Endothelial cell of umbilical vein (primary cell): ENCODE measurements around the gene ZNF195. TPM values are rescaled to one million over a fixed set of nuclear protein-coding genes. Genes with fewer than 3 reads are reported as not detected.

Source experiments
- BruUV-seq: library from RNA; stranded (reverse); fragments of 400-500 nt; replicated peaks from 2 replicates; lab custom pipeline; 2021; lab: Mats Ljungman, UMichigan
- CTCF ChIA-PET: fragments of 300-600, 350-600 bp; sonication (Branson Sonifier 250); formaldehyde crosslinking; loops from one replicate; lab custom pipeline; 2021; ENCODE audit warnings: antibody characterized with exemption, inconsistent platforms; lab: Charles Lee
- POLR2A ChIA-PET: fragments of 300-600, 350-600 bp; sonication (Branson Sonifier 250); formaldehyde crosslinking; loops from one replicate; lab custom pipeline; 2021; ENCODE audit warnings: antibody characterized with exemption, inconsistent platforms; lab: Charles Lee
- DNase-seq: peaks from one replicate; pipeline ENCODE4 v3.0.0-alpha.2; 2011; ENCODE audit warnings: low read depth, low spot score
- FAIRE-seq: peaks from 2 replicates; lab custom pipeline; 2011; peaks lifted over from hg19 to GRCh38; lab: Jason Lieb, UNC
- H2AFZ ChIP-seq: 2 replicates; pipeline ENCODE4 v1.6.0; 2012; ENCODE audit warnings: low read depth, low read length, control low read depth, inconsistent platforms
- H3K27ac ChIP-seq: 2 replicates; pipeline ENCODE4 v1.5.1; 2011; ENCODE audit warnings: low read depth, mild to moderate bottlenecking, control low read depth, low read length, moderate library complexity; ENCODE audit not compliant: insufficient read depth
- H3K27me3 ChIP-seq, 2 experiments: 2 replicates each; pipeline versions ENCODE4 v1.6.0 to v1.6.1; 2011; ENCODE audit warnings: low read length in 2 of 2, mixed read lengths in 1 of 2; ENCODE audit not compliant: control insufficient read depth in 2 of 2, insufficient read depth in 2 of 2
- H3K36me3 ChIP-seq, 2 experiments: 2 replicates in 1 of 2; 3 replicates in 1 of 2; pipeline ENCODE4 v1.5.1; 2011; ENCODE audit warnings: low read length in 2 of 2, mild to moderate bottlenecking in 1 of 2, moderate library complexity in 1 of 2; ENCODE audit not compliant: control insufficient read depth in 2 of 2, insufficient read depth in 2 of 2; ENCODE audit errors: extremely low read depth in 1 of 2
- H3K4me1 ChIP-seq: 3 replicates; pipeline ENCODE4 v1.5.1; 2011; ENCODE audit warnings: mild to moderate bottlenecking, low read length; ENCODE audit not compliant: control insufficient read depth, insufficient read depth; ENCODE audit errors: extremely low read depth
- H3K4me2 ChIP-seq: 2 replicates; pipeline ENCODE4 v1.6.1; 2011; ENCODE audit warnings: low read length, control low read depth, mixed read lengths; ENCODE audit not compliant: insufficient read depth
- H3K4me3 ChIP-seq, 3 experiments: fragments of 200-600 bp in 1 of 3; sonication (generic), shearing (Covaris generic) in 1 of 3; replicated peaks in 1 of 3; 2 replicates each; pipeline ENCODE4 v1.5.1; 2011 to 2016; ENCODE audit warnings: control low read depth in 3 of 3, low read length in 3 of 3, mild to moderate bottlenecking in 2 of 3, inconsistent platforms in 1 of 3, low read depth in 1 of 3, moderate library complexity in 1 of 3; ENCODE audit not compliant: insufficient read depth in 1 of 3
- H3K79me2 ChIP-seq: 2 replicates; pipeline ENCODE4 v1.6.0; 2012; ENCODE audit warnings: low read length, inconsistent platforms; ENCODE audit not compliant: control insufficient read depth, insufficient read depth
- H3K9ac ChIP-seq: replicated peaks from 2 replicates; pipeline ENCODE3; 2011; ENCODE audit warnings: low read length, control low read depth; ENCODE audit not compliant: insufficient read depth; ENCODE audit errors: extremely low read depth
- H3K9me1 ChIP-seq: replicated peaks from 3 replicates; pipeline ENCODE4 v1.6.0; 2011; ENCODE audit warnings: mild to moderate bottlenecking, low read length; ENCODE audit not compliant: control insufficient read depth, insufficient read depth; ENCODE audit errors: extremely low read depth
- H3K9me3 ChIP-seq: replicated peaks from 2 replicates; pipeline ENCODE4 v1.5.1; 2012; ENCODE audit warnings: low read length, inconsistent platforms; ENCODE audit not compliant: control insufficient read depth, insufficient read depth
- H4K20me1 ChIP-seq: replicated peaks from 2 replicates; pipeline ENCODE3; 2011; ENCODE audit warnings: mild to moderate bottlenecking, low read length; ENCODE audit not compliant: control insufficient read depth, insufficient read depth; ENCODE audit errors: extremely low read depth
- EZH2 ChIP-seq: IDR thresholded peaks from 2 replicates; pipeline ENCODE4 v1.6.1; 2012; ENCODE audit warnings: borderline replicate concordance, low read depth, mild to moderate bottlenecking, moderate library complexity, low read length, inconsistent platforms; ENCODE audit not compliant: severe bottlenecking
- FOS ChIP-seq: IDR thresholded peaks from 2 replicates; pipeline ENCODE4 v1.6.1; 2011; ENCODE audit warnings: mild to moderate bottlenecking, low read length, moderate library complexity, borderline replicate concordance; ENCODE audit not compliant: insufficient read depth
- GATA2 ChIP-seq: IDR thresholded peaks from 2 replicates; pipeline ENCODE4 v1.7.0; 2011; ENCODE audit warnings: low read depth, mild to moderate bottlenecking, moderate library complexity, mixed read lengths, low read length; ENCODE audit not compliant: insufficient read length, insufficient read depth
- JUN ChIP-seq: IDR thresholded peaks from 2 replicates; pipeline ENCODE4 v1.6.1; 2011; ENCODE audit warnings: borderline replicate concordance, low read depth; ENCODE audit not compliant: insufficient read length, insufficient read depth
- MYC ChIP-seq: IDR thresholded peaks from one replicate; pipeline ENCODE4 v1.6.1; 2011; ENCODE audit warnings: mild to moderate bottlenecking, low read depth, low read length
- POLR2A ChIP-seq: IDR thresholded peaks from 2 replicates; pipeline ENCODE4 v1.6.1; 2012; ENCODE audit warnings: low read depth, mild to moderate bottlenecking, control low read depth, low read length
- POLR2AphosphoS5 ChIP-seq: IDR thresholded peaks from 2 replicates; pipeline ENCODE4 v1.6.1; 2012; ENCODE audit warnings: low read depth, mild to moderate bottlenecking, control low read depth, low read length, moderate library complexity; ENCODE audit not compliant: insufficient read depth
- dilution Hi-C: fragments of 300-500 bp; cut with MboI; formaldehyde crosslinking; loops from one replicate; pipeline ENCODE4 v1.15.0; 2019; ENCODE audit warnings: low sequenced_read_pairs; ENCODE audit not compliant: extremely low pct_ligation_motif_present
- intact Hi-C: fragments of 100-400 bp; cut with micrococcal nuclease; formaldehyde crosslinking; loops from one replicate; pipeline ENCODE4 v1.10.0; 2022
- polyA plus RNA-seq, 4 experiments: library from polyadenylated mRNA; depleted of rRNA in 3 of 4; stranded (reverse) in 3 of 4; unstranded in 1 of 4; fragments of >200 nt; gene quantifications; 2 replicates each; pipeline versions ENCODE4 v1.2.1 to v1.2.3, GENCODE V29; 2011 to 2012; ENCODE audit warnings: missing spikeins in 1 of 4
- total RNA-seq: library from RNA; stranded (reverse); gene quantifications from 2 replicates; pipeline ENCODE4 v1.2.3, GENCODE V29; 2021
- TF ChIP-seq, protein P1 (sequence below): IDR thresholded peaks from 2 replicates; pipeline ENCODE4 v1.6.1; 2011; ENCODE audit not compliant: insufficient read depth, insufficient read length
- TF ChIP-seq, protein P2 (sequence below), 2 donors: IDR thresholded peaks; 1 replicate in 1 of 2; 2 replicates in 1 of 2; pipeline ENCODE4 v1.5.1; 2011; ENCODE audit warnings: low read length in 2 of 2, mild to moderate bottlenecking in 2 of 2, moderate library complexity in 2 of 2, control low read depth in 1 of 2, inconsistent platforms in 1 of 2, low read depth in 1 of 2; ENCODE audit not compliant: insufficient read depth in 1 of 2; ENCODE audit errors: extremely low read depth in 1 of 2

Gene ZNF195
- total and polyA plus RNA-seq, 2 donors (not counting 3 experiments of a cell fraction or from before 2014, with no cell fraction given) = 12.8 to 32.5 TPM

- FAIRE-seq (no peak), DNase-seq (no peak)
- no peaks in the 10 kb centered on the region for H3K9me1 ChIP-seq
- no peak overlapping the region for H3K9ac ChIP-seq
- ChIA-PET POLR2A (no interaction called here), CTCF (no interaction called here)
- dilution Hi-C loops = no loop called here
- no TSS peak for BruUV-seq
- peaks cover 5% of the 10 kb centered on the region for H3K9me3 ChIP-seq
- intact Hi-C loops = no loop called here
- H2AFZ ChIP-seq = no peak overlapping the region
- TF ChIP-seq JUN (no peak), FOS (no peak), GATA2 (no peak), MYC (no peak), POLR2A (no peak), EZH2 (no peak), POLR2AphosphoS5 (no peak)
- TF ChIP-seq, protein P1, sequence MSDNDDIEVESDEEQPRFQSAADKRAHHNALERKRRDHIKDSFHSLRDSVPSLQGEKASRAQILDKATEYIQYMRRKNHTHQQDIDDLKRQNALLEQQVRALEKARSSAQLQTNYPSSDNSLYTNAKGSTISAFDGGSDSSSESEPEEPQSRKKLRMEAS = no peak
- TF ChIP-seq, protein P2, sequence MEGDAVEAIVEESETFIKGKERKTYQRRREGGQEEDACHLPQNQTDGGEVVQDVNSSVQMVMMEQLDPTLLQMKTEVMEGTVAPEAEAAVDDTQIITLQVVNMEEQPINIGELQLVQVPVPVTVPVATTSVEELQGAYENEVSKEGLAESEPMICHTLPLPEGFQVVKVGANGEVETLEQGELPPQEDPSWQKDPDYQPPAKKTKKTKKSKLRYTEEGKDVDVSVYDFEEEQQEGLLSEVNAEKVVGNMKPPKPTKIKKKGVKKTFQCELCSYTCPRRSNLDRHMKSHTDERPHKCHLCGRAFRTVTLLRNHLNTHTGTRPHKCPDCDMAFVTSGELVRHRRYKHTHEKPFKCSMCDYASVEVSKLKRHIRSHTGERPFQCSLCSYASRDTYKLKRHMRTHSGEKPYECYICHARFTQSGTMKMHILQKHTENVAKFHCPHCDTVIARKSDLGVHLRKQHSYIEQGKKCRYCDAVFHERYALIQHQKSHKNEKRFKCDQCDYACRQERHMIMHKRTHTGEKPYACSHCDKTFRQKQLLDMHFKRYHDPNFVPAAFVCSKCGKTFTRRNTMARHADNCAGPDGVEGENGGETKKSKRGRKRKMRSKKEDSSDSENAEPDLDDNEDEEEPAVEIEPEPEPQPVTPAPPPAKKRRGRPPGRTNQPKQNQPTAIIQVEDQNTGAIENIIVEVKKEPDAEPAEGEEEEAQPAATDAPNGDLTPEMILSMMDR (IDR thresholded peaks at IDR 0.05; ENCODE audit: extremely low read depth in 1 of 2, insufficient read depth in 1 of 2, low read depth in 1 of 2, low read length in 2 of 2) = no peak
- H3K27me3 ChIP-seq = no peaks in the 10 kb centered on the region
- no peak overlapping the region for H3K27ac ChIP-seq
- peaks cover 15 to 62% of the 10 kb centered on the region in 2 experiments for H3K36me3 ChIP-seq
- H3K4me2 ChIP-seq = no peak overlapping the region
- H3K4me3 ChIP-seq = no peak overlapping the region
- peaks cover 18% of the 10 kb centered on the region for H3K79me2 ChIP-seq
- peaks cover 6% of the 10 kb centered on the region for H4K20me1 ChIP-seq
- H3K4me1 ChIP-seq = no peaks in the 10 kb centered on the region
Measured at GRCh38 chr11:3367221-3367620, 11.7 kb downstream of the ZNF195 start.
